ENCODE data around the gene SERPINE2.

DNA sequence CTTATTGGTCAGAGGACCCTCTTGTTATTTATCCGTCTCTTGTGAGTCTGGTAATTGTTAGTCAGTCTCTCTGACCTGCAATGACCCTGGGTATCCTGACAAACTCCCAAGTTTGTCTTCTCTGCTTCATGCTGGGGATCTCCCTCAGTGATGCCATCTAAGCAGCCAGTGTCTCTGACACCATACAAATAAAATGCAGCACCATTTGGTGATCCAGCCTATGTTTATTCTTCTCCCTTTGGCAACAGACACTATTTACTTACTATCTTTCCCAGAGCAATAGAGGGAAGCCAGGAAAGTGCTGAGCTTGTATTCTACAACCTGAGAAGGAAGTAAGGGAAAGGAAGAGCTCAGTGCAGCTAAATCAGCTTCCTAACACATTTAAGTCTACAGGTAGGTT is 15.9 kb downstream of the SERPINE2 start:
- TF ChIP-seq, protein P1, sequence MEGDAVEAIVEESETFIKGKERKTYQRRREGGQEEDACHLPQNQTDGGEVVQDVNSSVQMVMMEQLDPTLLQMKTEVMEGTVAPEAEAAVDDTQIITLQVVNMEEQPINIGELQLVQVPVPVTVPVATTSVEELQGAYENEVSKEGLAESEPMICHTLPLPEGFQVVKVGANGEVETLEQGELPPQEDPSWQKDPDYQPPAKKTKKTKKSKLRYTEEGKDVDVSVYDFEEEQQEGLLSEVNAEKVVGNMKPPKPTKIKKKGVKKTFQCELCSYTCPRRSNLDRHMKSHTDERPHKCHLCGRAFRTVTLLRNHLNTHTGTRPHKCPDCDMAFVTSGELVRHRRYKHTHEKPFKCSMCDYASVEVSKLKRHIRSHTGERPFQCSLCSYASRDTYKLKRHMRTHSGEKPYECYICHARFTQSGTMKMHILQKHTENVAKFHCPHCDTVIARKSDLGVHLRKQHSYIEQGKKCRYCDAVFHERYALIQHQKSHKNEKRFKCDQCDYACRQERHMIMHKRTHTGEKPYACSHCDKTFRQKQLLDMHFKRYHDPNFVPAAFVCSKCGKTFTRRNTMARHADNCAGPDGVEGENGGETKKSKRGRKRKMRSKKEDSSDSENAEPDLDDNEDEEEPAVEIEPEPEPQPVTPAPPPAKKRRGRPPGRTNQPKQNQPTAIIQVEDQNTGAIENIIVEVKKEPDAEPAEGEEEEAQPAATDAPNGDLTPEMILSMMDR (conservative IDR thresholded peaks at IDR 0.05; ENCODE audit: low read depth, low read length), result no peak
- TF ChIP-seq EZH2 (IDR thresholded peaks at IDR 0.05; ENCODE audit: borderline replicate concordance, low read depth, low read length, poor library complexity, severe bottlenecking), result no peak

All from A673 (cell line).